ENCODE measurements around the gene GK.

DNA sequence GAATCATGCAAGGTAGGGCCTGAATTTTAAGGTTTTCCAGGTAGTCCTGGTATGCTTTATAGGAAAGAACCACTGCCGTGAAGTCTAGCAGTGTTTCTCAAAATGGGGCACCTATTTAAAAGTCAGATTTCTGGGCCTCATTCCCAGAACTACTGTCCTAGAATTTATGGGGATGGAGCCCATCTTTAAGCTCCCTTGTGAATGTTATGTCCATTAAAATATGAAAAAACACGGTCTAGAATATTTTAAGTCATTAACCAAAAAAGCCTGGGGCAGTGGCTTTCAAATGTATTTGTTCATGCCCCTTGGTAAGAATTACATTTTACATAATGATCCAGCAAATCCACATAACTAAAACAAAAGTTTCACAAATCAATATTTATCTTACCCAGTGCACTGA, 35.4 kb downstream of the GK start:
- no peak for TF ChIP-seq CTCF (tag by site-specific recombination; IDR thresholded peaks at IDR 0.05)
- no peak for TF ChIP-seq ZNF18 (tag by site-specific recombination; IDR thresholded peaks at IDR 0.05)
- TF ChIP-seq ELK4 (IDR thresholded peaks at IDR 0.05; ENCODE audit: borderline replicate concordance, low read depth, low read length) = no peak
- TF ChIP-seq REPIN1 (tag by site-specific recombination; IDR thresholded peaks at IDR 0.05; ENCODE audit: low read depth) = no peak
- no peak for TF ChIP-seq ZNF501 (tag by site-specific recombination; IDR thresholded peaks at IDR 0.05)
- TF ChIP-seq ZNF610 (tag by site-specific recombination; IDR thresholded peaks at IDR 0.05; ENCODE audit: borderline replicate concordance) = no peak
- no peak for TF ChIP-seq ZNF654 (tag by site-specific recombination; IDR thresholded peaks at IDR 0.05; ENCODE audit: low read depth)
- TF ChIP-seq ZNF639 (tag by site-specific recombination; IDR thresholded peaks at IDR 0.05) = no peak
- no peak for TF ChIP-seq HOXA7 (CRISPR knock-in tag; IDR thresholded peaks at IDR 0.05; ENCODE audit: borderline replicate concordance)

Measured in HEK293 (cell line).